ENCODE data around the gene ADNP. TPM values are rescaled to one million over a fixed set of nuclear protein-coding genes. Genes with fewer than 3 reads are reported as not detected.

The ADNP gene
- polyA plus RNA-seq, 1 experiment = 10.6 TPM

DNA sequence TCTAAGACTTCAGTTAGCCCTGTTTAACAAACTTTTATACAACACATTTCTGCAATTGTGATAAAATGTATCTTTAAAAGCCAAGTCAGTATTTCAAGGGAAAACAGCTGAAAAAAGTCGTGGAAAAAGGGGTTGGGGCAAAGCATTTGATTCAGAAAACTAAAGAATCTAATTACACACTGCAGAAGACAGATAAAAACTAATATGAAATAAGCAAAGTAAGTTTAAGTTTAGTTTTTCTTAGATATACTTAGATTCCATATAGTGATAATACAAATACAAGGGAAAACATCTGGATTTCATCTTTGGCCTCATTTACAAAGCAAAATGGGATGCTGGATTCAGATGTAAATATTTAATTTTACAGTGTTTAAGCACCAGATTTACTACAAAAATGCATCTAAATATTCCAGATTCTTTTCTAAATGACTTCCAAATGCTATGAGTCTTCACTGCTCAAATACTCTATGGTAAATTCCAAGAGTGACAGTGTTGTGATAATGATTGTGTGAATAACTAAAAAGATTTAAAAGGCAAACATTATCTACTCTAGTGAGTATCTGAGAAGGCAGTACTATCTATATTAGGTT, 1.5 kb upstream of the ADNP start:
- no peak for DNase-seq (ENCODE audit: low read depth)
- Histone ChIP-seq H3K4me3 (ENCODE audit: low read depth, low read length) (no peak overlapping the region), H3K27me3 (ENCODE audit: control insufficient read depth, insufficient read depth, low read length) (no peaks in the 10 kb centered on the region), H3K36me3 (ENCODE audit: control insufficient read depth, insufficient read depth, low read length) (peaks cover 1% of the 10 kb centered on the region)
- CTCF ChIA-PET = interaction anchor here (0.9 to 11.7 kb wide), 3 partner anchors 13 to 139 kb away, joined by 3 to 152 read pairs (median 3); partner anchors contain the start of gene BCAS4
- TF ChIP-seq, protein P1, sequence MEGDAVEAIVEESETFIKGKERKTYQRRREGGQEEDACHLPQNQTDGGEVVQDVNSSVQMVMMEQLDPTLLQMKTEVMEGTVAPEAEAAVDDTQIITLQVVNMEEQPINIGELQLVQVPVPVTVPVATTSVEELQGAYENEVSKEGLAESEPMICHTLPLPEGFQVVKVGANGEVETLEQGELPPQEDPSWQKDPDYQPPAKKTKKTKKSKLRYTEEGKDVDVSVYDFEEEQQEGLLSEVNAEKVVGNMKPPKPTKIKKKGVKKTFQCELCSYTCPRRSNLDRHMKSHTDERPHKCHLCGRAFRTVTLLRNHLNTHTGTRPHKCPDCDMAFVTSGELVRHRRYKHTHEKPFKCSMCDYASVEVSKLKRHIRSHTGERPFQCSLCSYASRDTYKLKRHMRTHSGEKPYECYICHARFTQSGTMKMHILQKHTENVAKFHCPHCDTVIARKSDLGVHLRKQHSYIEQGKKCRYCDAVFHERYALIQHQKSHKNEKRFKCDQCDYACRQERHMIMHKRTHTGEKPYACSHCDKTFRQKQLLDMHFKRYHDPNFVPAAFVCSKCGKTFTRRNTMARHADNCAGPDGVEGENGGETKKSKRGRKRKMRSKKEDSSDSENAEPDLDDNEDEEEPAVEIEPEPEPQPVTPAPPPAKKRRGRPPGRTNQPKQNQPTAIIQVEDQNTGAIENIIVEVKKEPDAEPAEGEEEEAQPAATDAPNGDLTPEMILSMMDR (IDR thresholded peaks at IDR 0.05; ENCODE audit: insufficient read depth, low read depth, low read length) = no peak
- POLR2A ChIA-PET = no interaction called here

DNA sequence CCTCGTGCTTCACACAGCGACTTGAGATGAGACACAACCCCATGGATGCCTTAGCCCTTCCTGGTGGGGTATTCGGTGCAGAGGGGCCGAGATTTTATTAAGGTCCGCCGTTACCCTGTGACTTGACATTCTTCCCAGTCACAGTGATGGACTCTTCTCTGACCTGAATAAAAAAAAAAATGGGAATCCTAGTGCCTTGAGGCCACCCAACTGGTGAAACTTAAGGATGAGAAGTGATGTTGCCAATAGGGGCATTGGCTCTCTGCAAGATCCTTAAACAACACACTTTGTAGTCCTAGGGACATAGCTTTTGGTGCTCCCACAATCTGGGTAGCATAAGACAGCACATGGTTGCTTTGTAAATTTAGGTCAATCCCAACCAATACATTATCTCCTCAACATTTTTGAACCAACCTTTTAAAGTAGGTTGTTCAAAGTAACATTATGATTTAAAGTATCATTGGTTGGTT, 814 bp upstream of the ADNP start:
- Histone ChIP-seq H3K4me3 (ENCODE audit: low read depth, low read length) (peak overlapping the region; percentile 93), H3K27me3 (ENCODE audit: control insufficient read depth, insufficient read depth, low read length) (no peaks in the 10 kb centered on the region), H3K36me3 (ENCODE audit: control insufficient read depth, insufficient read depth, low read length) (peaks cover 1% of the 10 kb centered on the region)
- no peak for DNase-seq (ENCODE audit: low read depth)
- ChIA-PET POLR2A (interaction anchor here (0.6 kb wide), 1 partner anchor 12 kb away, joined by 3 read pairs; no protein-coding TSS in a partner anchor), CTCF (interaction anchor here (0.6 to 11.7 kb wide), 10 partner anchors 8 to 139 kb away, joined by 3 to 152 read pairs (median 4); partner anchors contain the start of gene BCAS4)
- TF ChIP-seq, protein P1 (IDR thresholded peaks at IDR 0.05; ENCODE audit: insufficient read depth, low read depth, low read length) = no peak

DNA sequence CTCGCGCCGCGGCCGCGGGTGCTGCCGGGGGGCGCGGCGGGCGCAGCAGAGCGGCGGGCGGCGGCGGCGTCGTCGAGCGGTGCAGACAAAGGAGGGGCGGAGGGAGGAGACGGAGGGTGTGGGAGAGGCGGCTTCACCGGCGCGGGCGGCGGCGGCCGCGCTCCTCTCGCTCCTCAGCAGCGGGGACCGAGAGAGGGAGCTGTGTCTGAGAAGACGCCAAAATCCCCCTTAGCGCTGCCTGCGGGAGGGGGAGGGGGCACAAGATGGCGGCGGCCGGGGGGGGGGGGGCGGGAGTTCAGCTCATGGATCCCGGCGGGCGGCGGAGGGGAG, 296 bp downstream of the ADNP start:
- TF ChIP-seq, protein P1 (IDR thresholded peaks at IDR 0.05; ENCODE audit: insufficient read depth, low read depth, low read length) = no peak
- no peaks in the 10 kb centered on the region for H3K27me3 ChIP-seq (ENCODE audit: control insufficient read depth, insufficient read depth, low read length)
- H3K4me3 ChIP-seq (ENCODE audit: low read depth, low read length) = peak overlapping the region; percentile 93
- ChIA-PET POLR2A (interaction anchor here (0.6 to 0.8 kb wide), 2 partner anchors 15 to 140 kb away, joined by 3 to 4 read pairs; no protein-coding TSS in a partner anchor), CTCF (interaction anchor here (0.7 to 11.7 kb wide), 17 partner anchors 10 to 1657 kb away, joined by 3 to 152 read pairs (median 3); partner anchors contain the start of genes BCAS4, DPM1 and MOCS3)
- no peak for DNase-seq (ENCODE audit: low read depth)
- H3K36me3 ChIP-seq (ENCODE audit: control insufficient read depth, insufficient read depth, low read length) = peaks cover 1% of the 10 kb centered on the region

DNA sequence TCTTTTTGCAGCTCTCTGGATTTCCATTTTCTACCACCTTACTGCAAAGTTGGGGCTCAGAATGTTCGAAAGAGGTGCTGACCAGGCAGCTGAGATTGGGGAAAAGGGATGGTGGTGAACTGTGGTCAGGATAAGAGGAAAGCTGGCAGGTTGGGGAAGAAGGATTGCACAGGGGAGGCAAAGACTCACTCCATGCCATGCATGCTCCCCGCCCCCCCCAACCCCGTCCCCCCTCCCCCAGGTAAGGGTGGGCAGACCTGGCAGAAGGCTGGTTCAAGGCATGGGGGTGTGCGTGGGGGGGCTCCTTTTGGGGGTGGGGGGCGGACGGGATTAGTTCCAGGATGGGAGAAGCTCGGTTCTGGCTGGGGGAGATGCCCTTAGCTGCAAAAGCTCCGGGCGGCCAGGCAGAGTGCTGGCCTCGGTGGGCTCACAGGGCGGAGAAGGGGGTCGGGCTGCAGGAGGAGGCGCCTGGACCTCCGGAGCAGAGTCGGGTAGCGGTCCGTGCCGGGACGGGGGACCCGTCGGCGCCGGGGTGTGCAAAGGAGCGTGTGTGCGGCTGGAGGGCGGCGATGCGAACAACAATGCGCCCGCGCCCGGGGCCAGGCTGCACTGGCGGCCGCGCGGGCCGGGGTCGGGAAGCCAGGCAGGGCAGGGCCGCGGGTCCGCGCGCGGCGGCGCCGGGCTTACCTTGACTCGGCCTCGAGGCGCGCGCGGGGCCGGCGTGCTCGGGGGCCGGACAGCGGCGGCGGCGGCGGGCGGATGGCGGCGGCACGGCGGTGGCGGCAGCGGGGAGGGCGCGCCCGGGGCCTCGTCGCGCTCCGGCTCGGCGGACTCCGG, 880 bp downstream of the ADNP start:
- ChIA-PET POLR2A (interaction anchor here (0.6 to 1.2 kb wide), 2 partner anchors 10 to 14 kb away, joined by 4 to 15 read pairs; no protein-coding TSS in a partner anchor), CTCF (interaction anchor here (0.7 to 11.7 kb wide), 32 partner anchors 10 to 1657 kb away, joined by 3 to 152 read pairs (median 6); partner anchors contain the start of genes BCAS4, DPM1 and MOCS3)
- peaks cover 1% of the 10 kb centered on the region; the same call in 1 of the 2 replicates for H3K36me3 ChIP-seq (ENCODE audit: control insufficient read depth, insufficient read depth, low read length)
- DNase-seq (ENCODE audit: low read depth) = no peak
- TF ChIP-seq, protein P1 (IDR thresholded peaks at IDR 0.05; ENCODE audit: insufficient read depth, low read depth, low read length) = no peak
- H3K27me3 ChIP-seq (ENCODE audit: control insufficient read depth, insufficient read depth, low read length) = no peaks in the 10 kb centered on the region
- peak overlapping the region; percentile 93 for H3K4me3 ChIP-seq (ENCODE audit: low read depth, low read length)

All from BJ (cell line).